ENCODE measurements around the gene KRT40.

Gene KRT40

GRCh38 chr17:40945414-40945813, 38.7 kb downstream of the KRT40 start:
- H3K4me1 ChIP-seq = no peaks in the 10 kb centered on the region
- H3K27me3 ChIP-seq = peaks cover 0 to 27% of the 10 kb centered on the region in 2 donors
- no peak overlapping the region for H3K27ac ChIP-seq
- no peaks in the 10 kb centered on the region for H3K36me3 ChIP-seq
- H3K4me3 ChIP-seq = no peak overlapping the region
- TF ChIP-seq, protein P1, sequence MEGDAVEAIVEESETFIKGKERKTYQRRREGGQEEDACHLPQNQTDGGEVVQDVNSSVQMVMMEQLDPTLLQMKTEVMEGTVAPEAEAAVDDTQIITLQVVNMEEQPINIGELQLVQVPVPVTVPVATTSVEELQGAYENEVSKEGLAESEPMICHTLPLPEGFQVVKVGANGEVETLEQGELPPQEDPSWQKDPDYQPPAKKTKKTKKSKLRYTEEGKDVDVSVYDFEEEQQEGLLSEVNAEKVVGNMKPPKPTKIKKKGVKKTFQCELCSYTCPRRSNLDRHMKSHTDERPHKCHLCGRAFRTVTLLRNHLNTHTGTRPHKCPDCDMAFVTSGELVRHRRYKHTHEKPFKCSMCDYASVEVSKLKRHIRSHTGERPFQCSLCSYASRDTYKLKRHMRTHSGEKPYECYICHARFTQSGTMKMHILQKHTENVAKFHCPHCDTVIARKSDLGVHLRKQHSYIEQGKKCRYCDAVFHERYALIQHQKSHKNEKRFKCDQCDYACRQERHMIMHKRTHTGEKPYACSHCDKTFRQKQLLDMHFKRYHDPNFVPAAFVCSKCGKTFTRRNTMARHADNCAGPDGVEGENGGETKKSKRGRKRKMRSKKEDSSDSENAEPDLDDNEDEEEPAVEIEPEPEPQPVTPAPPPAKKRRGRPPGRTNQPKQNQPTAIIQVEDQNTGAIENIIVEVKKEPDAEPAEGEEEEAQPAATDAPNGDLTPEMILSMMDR (IDR thresholded peaks at IDR 0.05) = no peak
- intact Hi-C loops (cut with DNase I; ENCODE audit: low total_unique reads) = no loop called here
- no peak for DNase-seq
- no peaks in the 10 kb centered on the region for H3K9me3 ChIP-seq

- intact Hi-C loops (cut with DNase I; ENCODE audit: low total_unique reads) = no loop called here
- TF ChIP-seq, protein P1 (IDR thresholded peaks at IDR 0.05) = no peak
- Histone ChIP-seq H3K27me3 (peaks cover 0 to 24% of the 10 kb centered on the region in 2 donors), H3K27ac (no peak overlapping the region), H3K9me3 (no peaks in the 10 kb centered on the region), H3K4me1 (no peaks in the 10 kb centered on the region), H3K4me3 (no peak overlapping the region), H3K36me3 (no peaks in the 10 kb centered on the region)
- DNase-seq = no peak
Observed at GRCh38 chr17:40944531-40944930, 39.6 kb downstream of the KRT40 start.

- H3K9me3 ChIP-seq = no peaks in the 10 kb centered on the region
- no peak overlapping the region for H3K4me3 ChIP-seq
- intact Hi-C loops (cut with DNase I; ENCODE audit: low total_unique reads) = no loop called here
- H3K36me3 ChIP-seq = no peaks in the 10 kb centered on the region
- H3K27me3 ChIP-seq = peaks cover 0 to 9% of the 10 kb centered on the region in 2 donors
- TF ChIP-seq, protein P1 (IDR thresholded peaks at IDR 0.05) = no peak
- no peak for DNase-seq
- H3K4me1 ChIP-seq = no peaks in the 10 kb centered on the region
- no peak overlapping the region for H3K27ac ChIP-seq
Observed at GRCh38 chr17:40942553-40942952, 41.6 kb downstream of the KRT40 start.

DNA sequence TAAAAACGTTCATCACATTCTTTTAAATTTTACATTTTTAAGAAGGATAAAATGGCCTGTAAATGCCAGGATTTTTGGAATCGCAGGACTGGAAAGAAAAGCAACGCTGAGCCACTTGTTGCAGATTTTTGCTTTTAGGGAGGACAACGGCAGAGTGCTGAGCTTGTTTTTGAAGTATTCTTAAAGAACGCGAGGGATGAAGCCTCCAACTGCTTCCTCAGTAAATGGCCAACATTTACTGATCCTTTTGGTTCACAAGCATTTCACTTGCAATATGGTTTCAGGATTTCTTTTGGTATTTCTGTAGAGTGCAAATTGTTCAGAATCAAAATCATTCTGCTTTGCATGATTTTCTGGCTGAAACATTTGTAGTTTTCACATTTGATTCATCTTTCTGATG, 43.9 kb downstream of the KRT40 start:
- H3K4me3 ChIP-seq = no peak overlapping the region
- DNase-seq = no peak
- H3K4me1 ChIP-seq = peaks cover 0 to 5% (median 0%) of the 10 kb centered on the region in 4 donors
- TF ChIP-seq, protein P1 (IDR thresholded peaks at IDR 0.05) = no peak
- H3K27me3 ChIP-seq = no peaks in the 10 kb centered on the region
- no peaks in the 10 kb centered on the region for H3K9me3 ChIP-seq
- no peak overlapping the region for H3K27ac ChIP-seq
- intact Hi-C loops (cut with DNase I; ENCODE audit: low total_unique reads) = no loop called here
- no peaks in the 10 kb centered on the region for H3K36me3 ChIP-seq

DNA sequence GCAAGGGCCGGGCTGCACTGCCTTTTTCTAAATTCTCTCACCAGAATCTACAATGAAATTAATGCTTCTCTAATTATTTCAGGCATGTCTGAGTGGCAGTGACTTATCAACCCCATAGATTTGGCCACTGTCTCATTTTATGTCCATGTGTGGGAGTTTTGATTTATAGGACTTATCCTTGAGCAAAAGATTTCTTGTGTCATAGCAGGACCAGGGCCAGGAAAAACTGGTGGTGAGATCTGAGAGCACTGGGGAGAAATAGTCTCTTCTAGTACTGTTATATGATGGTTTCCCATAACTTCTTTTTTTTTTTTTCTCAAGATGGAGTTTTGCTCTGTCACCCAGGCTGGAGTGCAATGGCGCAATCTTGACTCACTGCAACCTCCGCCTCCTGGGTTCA, 45.1 kb downstream of the KRT40 start:
- Histone ChIP-seq H3K27ac (no peak overlapping the region), H3K4me3 (no peak overlapping the region), H3K36me3 (no peaks in the 10 kb centered on the region), H3K27me3 (no peaks in the 10 kb centered on the region), H3K4me1 (peaks cover 0 to 5% (median 0%) of the 10 kb centered on the region in 4 donors), H3K9me3 (no peaks in the 10 kb centered on the region)
- intact Hi-C loops (cut with DNase I; ENCODE audit: low total_unique reads) = no loop called here
- TF ChIP-seq, protein P1 (IDR thresholded peaks at IDR 0.05) = no peak
- no peak for DNase-seq

DNA sequence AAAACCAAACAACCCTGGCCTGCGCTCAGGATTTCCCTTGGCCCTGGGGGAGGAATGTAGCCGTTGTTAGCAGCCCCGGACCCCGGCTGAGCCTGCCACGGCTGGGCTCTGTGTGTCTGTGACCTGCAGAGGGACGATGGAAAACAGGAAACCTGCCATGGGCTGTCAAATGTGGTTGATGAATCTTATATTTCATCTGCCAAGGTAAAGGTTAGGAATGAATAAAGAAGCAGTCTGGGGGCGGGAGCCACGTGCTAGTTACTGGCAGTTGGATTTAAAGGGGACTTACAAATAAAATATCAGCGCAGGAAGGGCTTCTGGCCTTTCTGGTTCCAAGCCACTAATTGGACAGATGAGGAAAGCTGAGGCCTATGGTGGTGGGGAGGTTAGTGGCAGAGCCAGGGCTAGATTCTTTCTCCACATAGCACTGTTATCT, 46.7 kb downstream of the KRT40 start, which contains the start of gene KRT23:
Gene KRT23 (minus strand): TSS at position 263 of the 436 bp plus-strand sequence. CDS start 1,043 bp downstream, outside the sequence.
- Histone ChIP-seq H3K9me3 (no peaks in the 10 kb centered on the region), H3K27ac (no peak within 1 kb of the TSS), H3K27me3 (no peaks in the 10 kb centered on the region), H3K36me3 (no peaks in the 10 kb centered on the region), H3K4me3 (no peak within 1 kb of the TSS), H3K4me1 (peaks cover 0 to 5% (median 0%) of the 10 kb centered on the region in 4 donors)
- DNase-seq = no peak
- intact Hi-C loops (cut with DNase I; ENCODE audit: low total_unique reads) = no loop called here
- TF ChIP-seq, protein P1 (IDR thresholded peaks at IDR 0.05) = no peak

All from tibial artery (tissue), 4 donors.